ENCODE results near the gene PDE6C. TPM values are rescaled to one million over a fixed set of nuclear protein-coding genes. Genes with fewer than 3 reads are reported as not detected.

PDE6C gene
- total and polyA plus RNA-seq, 2 of the 8 experiments (the other 6 are each of a cell fraction or from before 2014, with no cell fraction given), result not detected

- WGBS, 2 experiments (ENCODE audit: extremely low coverage in 1 of 2, insufficient coverage in 1 of 2, insufficient read length in 1 of 2, insufficient replicate concordance in 2 of 2, low coverage in 1 of 2, low lambda C conversion rate in 2 of 2, missing lambda C conversion rate in 1 of 2), result 76% methylated on average over 3 of the region's 3 CpGs; no CpG with 5 or more reads in 1 of the 2 experiments
- Histone ChIP-seq H4K91ac (replicated peaks; ENCODE audit: insufficient read length, low read length) (no peak overlapping the region), H3K9ac (replicated peaks in 1 of 4; ENCODE audit: extremely low read depth in 1 of 4, low read depth in 3 of 4, low read length in 3 of 4) (no peak overlapping the region), H2BK20ac (ENCODE audit: low read length) (no peak overlapping the region), H4K5ac (ENCODE audit: insufficient read length, low read depth, low read length) (no peak overlapping the region), H3K79me2 (ENCODE audit: control insufficient read depth in 1 of 2, insufficient read depth in 2 of 2, low read length in 2 of 2) (no peaks in the 10 kb centered on the region), H3K4me3 (ENCODE audit: extremely low read depth in 1 of 4, insufficient read depth in 2 of 4, low read depth in 3 of 4, low read length in 4 of 4) (no peak overlapping the region), H3K18ac (ENCODE audit: extremely low read depth, low read length) (no peak overlapping the region), H3K23ac (ENCODE audit: insufficient read length) (no peak overlapping the region), H2BK120ac (replicated peaks; ENCODE audit: low read depth, low read length) (no peak overlapping the region), H3K36me3 (ENCODE audit: control insufficient read depth in 2 of 4, insufficient read depth in 4 of 4, low read length in 3 of 4) (no peaks in the 10 kb centered on the region), H2BK15ac (ENCODE audit: low read length) (no peak overlapping the region), H3K27ac (ENCODE audit: low read depth, low read length) (no peak overlapping the region), H3K14ac (ENCODE audit: insufficient read length) (no peak overlapping the region), H3K56ac (replicated peaks; ENCODE audit: insufficient read length, low read depth, low read length) (no peak overlapping the region), H2AK5ac (ENCODE audit: low read depth, low read length) (no peak overlapping the region), H3K79me1 (ENCODE audit: low read depth, low read length) (no peaks in the 10 kb centered on the region), H3K27me3 (replicated peaks in 1 of 4; ENCODE audit: control insufficient read depth in 3 of 4, extremely low read depth in 1 of 4, insufficient read depth in 3 of 4, low read length in 3 of 4) (peaks cover 0 to 6% (median 5%) of the 10 kb centered on the region in 4 experiments; a peak in 3 of 7 replicates), H2BK12ac (ENCODE audit: low read depth, low read length) (no peak overlapping the region), H3K9me3 (ENCODE audit: insufficient read depth in 2 of 2, low read depth in 1 of 2, low read length in 1 of 2) (no peaks in the 10 kb centered on the region), H2BK5ac (ENCODE audit: low read depth, low read length) (no peak overlapping the region), H3K4me1 (replicated peaks in 1 of 4; ENCODE audit: control insufficient read depth in 3 of 4, insufficient read depth in 4 of 4, low read length in 3 of 4) (no peaks in the 10 kb centered on the region), H3K4me2 (ENCODE audit: insufficient read depth in 1 of 2, low read depth in 2 of 2, low read length in 2 of 2) (no peak overlapping the region), H2AFZ (ENCODE audit: low read length) (no peak overlapping the region), H4K20me1 (replicated peaks in 1 of 2; ENCODE audit: control insufficient read depth in 1 of 2, insufficient read depth in 2 of 2, low read length in 2 of 2) (no peaks in the 10 kb centered on the region), H3K4ac (replicated peaks; ENCODE audit: insufficient read length, low read depth, low read length) (no peak overlapping the region), H4K8ac (ENCODE audit: extremely low read depth, insufficient read depth, low read length) (no peak overlapping the region), H3K23me2 (ENCODE audit: low read depth, low read length) (no peaks in the 10 kb centered on the region)
- POLR2A ChIA-PET (ENCODE audit: partially characterized antibody), result no interaction called here
- no peak for DNase-seq (ENCODE audit: low read depth in 1 of 2, low spot score in 2 of 2)
- TF ChIP-seq BACH1 (IDR thresholded peaks at IDR 0.05; ENCODE audit: low read length) (no peak), POLR2A (IDR thresholded peaks at IDR 0.05; ENCODE audit: control extremely low read depth in 1 of 2, low read depth in 2 of 2, low read length in 2 of 2) (no peak)
- no peak for FAIRE-seq
- CTCF ChIA-PET (ENCODE audit: partially characterized antibody), result interaction anchor here (0.7 to 1.1 kb wide), 2 partner anchors 13 to 81 kb away, joined by 3 to 4 read pairs; no protein-coding TSS in a partner anchor
Measured at GRCh38 chr10:93576888-93577287, 35.4 kb upstream of the PDE6C start.

Measured in H1 (cell line).